GM15510 (cell line): Measurements from ENCODE around the gene SFRP5.

Experiments used
- POLR2A ChIP-seq: IDR thresholded peaks from 3 replicates; pipeline ENCODE4 v1.6.1; 2011; ENCODE audit warnings: borderline replicate concordance; ENCODE audit not compliant: insufficient read length; ENCODE audit errors: extremely low read depth

The SFRP5 gene

DNA sequence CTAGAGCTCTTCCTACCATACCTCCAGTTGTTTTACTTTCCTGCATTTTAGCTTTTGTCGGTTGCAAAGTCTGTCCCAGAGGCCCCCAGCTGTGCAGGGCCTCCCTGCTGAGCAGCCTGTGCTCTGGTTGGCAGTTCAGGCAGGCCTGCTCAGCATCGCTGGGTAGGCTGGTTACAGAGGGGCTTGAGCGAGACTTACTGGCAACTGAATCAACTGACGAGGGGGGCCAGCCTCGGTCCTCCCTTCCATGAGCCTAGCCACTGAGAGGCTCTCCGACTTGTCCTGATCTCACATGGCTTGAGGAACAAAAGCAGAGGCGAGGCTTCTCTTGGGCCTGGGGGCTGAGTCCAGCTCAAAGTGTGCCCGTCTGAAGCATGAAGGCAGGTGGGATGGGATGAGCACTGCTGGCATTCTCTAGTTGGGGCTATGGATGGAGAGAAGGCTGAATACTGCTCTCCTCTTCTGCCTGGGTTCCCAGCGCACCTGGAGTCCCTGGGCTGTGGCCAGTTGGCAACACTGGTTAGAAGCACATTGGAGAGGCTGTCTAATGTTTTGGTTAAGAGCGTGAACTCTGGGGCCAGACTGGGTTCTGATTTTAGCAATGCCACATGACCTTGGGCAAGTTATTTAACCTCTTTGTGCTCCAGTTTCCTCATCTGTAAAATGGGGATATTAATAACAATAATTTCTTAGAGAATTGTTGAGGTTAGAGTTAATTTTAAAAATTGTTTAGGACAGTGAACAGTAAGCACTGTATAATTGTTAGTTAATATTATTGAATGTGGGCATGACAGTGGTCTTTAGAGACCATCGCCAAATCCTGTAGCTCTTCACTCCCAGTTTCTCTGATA lies 6.9 kb upstream of the SFRP5 start:
- no peak for TF ChIP-seq POLR2A

DNA sequence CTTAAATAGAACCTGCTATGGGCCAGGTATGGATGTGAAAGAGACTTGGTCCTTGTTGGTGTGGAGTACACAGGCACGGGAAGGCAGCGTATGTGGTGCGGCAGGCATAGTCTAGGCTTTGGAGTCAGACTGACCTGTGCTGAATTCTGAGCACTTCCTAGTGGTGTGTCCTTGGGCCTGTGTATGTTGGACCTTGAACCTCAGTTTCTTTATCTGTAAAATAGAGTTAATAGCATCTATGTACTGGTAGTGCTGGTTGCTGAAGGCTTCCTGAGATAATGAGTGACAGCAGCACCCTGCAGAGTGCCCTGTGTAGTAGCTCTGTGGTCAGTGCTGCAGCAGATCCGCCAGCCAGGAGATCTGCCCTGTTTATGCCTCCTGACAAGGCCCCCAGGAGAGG lies 5.3 kb upstream of the SFRP5 start:
- no peak for TF ChIP-seq POLR2A

DNA sequence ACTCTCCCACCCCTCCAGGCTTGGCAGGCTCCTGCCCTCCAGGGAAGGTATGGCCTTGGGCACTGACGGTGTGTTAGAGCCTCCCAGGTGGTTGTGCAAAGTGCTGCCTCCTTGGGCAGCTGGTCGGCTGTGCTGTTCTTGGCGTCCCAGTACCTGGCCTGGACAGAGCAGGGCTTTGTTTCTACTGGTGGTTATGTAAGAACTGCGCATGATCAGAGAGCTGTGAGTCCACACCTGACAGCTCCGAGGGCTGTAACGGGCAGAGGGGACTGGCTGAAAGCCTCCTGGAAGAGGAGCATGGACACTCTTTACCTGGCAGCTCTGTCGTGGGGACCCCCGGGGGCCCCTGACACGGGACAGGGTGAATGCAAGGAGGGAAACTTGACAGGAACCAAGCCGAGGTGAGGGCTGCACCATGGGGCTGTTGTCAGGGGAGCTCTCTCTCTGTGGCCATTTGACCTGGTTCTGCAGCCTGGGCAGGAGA lies 3.1 kb upstream of the SFRP5 start:
- no peak for TF ChIP-seq POLR2A

DNA sequence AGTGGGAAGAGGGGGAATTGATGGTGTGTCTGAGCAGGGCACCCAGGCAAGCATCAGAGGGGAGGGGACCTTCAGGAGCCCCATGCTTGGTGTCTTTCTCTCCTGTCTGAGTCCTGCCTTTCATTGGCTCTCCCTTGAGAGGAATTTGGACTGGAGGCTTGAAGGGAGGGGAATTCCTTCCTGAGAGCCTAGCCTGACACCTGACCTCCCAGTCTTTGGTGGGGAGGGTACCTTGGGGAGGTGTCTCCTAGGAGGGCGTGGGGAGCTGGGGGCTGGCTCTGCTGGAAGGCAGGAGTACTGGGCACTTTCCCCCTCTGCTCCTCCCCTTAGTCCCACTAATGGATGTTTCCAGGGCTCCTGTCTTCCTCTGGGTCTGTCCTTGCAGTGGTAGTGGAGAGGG lies 1.3 kb upstream of the SFRP5 start:
- no peak for TF ChIP-seq POLR2A

DNA sequence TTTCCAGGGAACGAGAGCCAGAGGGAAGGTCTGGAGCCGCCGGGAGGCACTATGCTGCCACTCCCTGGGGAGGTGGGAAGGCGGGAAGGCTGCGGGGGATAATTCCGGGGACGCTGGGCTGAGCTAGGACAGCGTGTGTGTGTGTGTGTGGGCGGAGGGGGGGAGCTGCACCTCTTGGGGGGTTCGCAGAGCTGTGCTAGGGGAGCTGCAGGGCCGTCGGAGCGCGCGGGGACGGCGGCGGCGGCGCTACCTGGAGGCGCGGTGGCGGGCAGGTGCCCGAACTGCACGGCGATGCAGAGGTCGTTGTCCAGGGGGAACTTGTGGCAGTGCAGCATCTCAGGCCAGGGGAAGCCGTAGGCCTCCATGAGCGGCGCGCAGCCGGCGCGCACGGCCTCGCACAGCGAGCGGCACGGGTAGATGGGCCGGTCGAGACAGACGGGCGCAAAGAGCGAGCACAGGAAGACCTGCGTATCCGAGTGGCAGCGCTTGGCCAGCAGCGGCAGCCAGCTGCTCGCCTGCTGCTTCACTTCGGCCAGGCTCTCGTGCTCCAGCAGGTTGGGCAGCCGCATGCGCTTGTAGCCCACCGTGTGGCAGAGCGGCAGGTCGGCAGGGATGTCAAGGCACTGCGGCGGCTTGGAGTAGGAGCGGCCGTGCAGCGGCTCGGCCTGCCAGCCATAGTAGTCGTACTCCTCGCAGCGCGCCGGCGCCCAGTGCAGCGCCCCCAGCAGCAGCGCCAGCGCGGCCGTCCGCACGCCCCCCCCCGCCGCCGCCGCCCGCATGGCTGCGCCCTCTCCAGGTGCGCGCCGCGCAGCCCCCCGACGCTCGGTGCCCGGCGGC lies 526 bp downstream of the SFRP5 start:
- TF ChIP-seq POLR2A = no peak

DNA sequence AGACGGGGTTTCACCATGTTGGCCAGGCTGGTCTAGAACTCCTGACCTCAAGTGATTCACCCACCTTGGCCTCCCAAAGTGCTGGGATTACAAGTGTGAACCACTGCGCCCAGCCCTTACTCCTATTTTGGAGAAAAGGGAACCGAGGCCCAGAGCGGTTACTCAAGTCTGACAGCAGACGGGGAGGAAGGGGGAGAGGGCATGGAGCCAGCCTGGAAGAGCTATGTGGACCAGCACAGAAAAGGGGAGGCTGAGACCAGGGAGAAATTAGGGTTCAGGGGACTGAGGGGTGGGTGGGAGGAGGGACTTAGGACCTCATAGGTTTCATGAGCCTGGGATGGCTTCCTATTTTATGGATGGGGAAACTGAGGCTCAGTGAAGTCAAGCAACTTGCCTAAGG lies 1.5 kb downstream of the SFRP5 start:
- TF ChIP-seq POLR2A = no peak

DNA sequence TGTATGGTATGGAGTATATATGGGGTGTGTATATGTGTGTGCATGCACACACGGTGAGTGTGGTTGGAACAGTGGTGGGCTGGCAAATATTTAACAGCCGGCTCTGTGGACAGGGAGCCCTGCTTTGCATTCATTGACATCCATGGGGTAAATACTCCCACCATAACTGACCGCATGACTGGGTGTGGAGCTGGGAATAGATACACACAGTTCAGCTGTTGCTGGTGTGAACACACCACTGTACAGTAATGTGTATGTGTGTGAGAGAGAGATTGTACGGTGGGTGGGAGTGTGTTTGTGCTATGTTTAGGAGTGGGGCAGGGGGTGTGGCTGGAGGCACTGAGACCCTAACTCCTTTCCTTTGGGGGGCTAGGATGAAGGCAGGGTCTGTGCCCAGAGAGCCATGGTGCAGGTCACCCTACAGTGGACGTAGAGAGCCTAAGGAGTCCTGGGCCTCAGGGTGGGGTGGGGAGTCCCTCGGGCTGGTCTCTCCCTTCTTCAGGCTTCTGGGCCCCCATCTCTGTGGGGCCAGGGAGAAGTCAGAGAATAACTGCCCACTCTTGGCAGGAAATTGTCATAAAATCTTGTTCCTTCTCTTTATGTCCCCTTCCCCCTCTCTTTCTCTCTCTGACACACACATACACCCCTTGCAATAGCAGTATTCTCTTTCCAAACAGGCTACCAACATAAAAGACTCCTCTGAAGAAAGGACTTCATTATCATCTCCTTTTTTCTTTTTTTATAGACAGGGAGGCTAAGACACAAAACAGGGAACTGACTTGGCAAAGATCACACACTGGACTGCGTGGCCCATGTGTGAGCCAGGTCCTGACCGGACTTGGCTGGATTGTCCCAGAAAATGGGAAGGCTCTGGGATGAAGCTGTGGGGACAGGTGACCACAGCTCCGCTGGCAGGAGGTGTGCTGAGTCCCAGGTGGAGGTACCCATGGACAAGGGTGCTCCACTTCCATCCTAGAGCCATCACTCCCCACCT lies 3.2 kb downstream of the SFRP5 start:
- TF ChIP-seq POLR2A = no peak

DNA sequence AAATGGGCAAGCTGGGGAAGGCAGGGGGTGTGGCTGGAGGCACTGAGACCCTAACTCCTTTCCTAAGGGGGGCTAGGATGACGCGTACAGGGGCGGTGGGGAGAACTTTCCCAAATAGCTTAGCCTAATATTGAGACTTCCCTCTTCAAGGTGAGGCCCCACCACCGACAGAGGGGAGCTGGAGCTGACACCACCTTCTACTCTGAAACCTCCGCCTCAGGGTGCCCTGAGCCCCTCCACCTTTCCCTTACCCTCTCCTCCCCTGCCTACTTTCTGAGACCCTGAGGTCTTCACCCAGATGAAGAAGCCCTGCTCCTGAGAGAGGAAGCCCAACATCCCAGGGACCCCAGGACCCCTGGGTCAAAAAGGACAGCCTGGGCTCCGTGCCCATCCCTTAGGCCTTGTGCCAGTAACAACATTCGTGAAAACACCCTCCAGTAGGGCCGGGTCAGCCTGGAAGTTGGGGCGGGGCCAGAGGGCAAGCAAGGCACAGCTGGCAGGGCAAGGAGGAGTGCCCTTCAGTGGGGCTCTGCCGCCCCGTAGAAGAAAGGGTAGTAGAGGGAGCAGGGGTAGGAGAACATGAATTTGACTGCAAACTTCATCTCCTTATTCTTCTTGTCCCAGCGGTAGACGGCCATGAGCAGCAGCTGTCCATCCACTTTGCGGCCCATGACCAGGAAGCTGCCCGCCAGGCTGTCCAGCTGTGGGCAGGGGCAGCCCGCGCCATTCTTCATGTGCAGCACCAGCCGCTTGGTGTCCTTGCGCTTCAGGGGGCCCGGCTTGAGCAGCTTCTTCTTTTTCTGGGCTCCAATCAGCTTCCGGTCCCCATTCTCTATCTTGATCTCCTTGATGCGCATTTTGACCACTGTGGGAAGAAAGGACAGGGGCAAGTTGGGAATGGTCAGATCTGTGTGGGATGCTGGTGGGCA lies 4.5 kb downstream of the SFRP5 start:
- no peak for TF ChIP-seq POLR2A

DNA sequence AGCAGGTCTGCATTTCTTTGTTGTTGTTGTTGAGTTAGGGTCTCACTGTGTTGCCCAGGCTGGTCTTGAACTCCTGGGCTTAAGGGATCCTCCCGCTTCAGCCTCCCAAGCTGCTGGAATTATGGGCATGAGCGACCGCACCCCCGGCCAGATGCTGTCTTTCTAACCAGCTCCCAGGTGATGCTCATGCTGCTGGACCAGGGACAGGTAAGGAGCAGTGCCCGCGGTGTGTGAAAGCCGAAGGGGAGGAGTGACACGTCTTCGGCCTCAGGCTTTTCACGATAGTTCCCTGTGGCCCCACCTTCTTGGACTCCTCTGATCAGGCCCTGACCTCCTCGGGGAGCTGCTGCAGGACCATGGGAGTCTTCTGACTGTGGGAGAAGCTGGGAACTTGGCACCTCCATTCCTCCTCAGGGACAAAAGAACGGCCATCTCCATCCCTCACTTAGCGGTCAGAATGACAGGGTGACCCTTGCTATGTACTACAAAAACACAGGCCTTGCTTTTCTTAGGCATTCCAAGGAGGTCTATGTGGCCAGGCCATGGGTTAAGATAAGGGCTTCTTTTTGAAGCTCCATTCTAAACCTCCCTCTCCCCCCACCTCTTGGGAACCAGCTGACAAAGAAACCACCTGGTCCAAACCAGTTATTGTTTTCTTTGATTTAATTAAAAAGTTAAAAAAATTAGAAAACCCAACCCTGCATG lies 5.5 kb downstream of the SFRP5 start:
- TF ChIP-seq POLR2A = no peak

DNA sequence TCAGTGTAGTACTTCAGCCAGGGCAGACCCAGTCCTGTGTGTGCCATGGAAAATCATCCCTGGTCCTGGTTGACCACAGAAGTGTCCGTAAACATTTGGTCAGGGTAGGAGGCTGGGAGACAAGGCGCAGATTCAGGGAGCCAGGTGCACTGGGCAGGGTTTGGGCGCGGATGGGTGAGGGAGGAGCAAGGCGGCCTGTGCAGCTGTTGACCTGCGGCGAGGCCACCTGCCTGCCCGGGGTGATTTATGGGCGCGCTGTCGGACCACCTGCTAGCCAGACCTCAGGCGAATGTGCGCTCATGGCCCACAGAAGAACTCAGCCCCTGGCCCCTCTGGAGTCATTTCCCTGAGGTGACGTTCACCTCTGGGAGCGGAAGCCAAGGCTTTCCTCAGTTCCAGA lies 6.6 kb downstream of the SFRP5 start:
- no peak for TF ChIP-seq POLR2A

DNA sequence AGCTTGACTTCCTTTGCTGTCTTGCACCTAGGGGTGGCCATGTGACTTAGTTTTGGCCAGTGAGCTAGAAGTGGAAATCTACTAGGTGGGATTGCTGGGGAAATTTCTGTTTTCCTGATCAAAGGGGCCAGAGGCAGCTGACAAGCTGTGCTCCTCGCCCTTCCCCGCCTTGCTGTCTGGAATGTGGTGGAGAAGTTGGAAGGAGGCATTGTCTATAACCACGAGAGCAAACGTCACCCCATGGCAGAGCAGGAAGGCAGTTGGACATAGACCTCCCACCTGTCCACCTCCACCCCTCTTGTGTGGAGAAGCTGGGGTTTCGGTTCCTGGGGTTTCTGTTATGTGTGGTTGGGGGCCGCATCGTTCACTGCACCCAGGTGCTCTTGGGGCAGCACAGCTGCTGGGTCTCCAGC lies 7.3 kb downstream of the SFRP5 start:
- no peak for TF ChIP-seq POLR2A

DNA sequence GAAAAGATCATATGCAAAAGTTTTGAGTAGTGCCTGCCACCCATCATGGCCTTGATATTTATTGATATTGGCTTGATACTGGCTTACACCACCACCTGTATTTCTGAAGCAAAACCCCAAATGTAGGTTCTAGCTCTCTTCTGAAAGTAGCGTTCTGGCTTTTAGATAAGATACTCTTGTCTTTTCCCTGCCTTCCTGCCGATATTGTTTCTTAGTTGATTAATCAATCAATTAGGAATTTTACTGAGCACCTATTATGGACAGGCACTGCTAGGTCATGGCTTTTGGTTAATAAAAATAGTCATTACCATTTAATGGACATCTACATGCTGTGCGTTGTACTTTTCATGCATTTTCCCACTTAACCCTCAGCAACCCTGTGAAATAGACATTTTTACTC lies 7.9 kb downstream of the SFRP5 start:
- no peak for TF ChIP-seq POLR2A

DNA sequence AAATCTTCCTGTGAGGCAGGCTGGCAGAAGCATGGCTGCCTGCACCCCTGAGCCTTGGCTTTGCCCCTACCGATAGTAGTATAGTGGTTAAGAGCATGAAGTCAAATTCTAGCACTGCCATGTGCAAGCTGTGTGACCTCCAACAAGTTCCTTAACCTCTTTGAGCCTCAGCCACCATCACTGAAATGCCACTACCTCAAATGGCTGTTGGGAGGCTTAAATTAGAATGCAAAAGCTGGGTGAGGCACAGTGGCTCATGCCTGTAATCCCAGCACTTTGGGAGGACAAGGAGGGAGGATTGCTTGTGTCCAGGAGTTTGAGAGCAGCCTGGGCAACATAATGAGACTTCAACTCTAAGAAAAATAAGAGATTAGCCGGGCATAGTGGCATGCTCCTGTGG lies 8.4 kb downstream of the SFRP5 start:
- TF ChIP-seq POLR2A = no peak
